ENCODE measurements around the gene CCDC88C. TPM values are rescaled to one million over a fixed set of nuclear protein-coding genes. Genes with fewer than 3 reads are reported as not detected.
A peak's percentile ranks its signal among the peaks of the same experiment; 100 is the strongest.

Gene CCDC88C
- total RNA-seq, 2 experiments from 2014 or later, result 83.6 to 87.8 TPM

DNA sequence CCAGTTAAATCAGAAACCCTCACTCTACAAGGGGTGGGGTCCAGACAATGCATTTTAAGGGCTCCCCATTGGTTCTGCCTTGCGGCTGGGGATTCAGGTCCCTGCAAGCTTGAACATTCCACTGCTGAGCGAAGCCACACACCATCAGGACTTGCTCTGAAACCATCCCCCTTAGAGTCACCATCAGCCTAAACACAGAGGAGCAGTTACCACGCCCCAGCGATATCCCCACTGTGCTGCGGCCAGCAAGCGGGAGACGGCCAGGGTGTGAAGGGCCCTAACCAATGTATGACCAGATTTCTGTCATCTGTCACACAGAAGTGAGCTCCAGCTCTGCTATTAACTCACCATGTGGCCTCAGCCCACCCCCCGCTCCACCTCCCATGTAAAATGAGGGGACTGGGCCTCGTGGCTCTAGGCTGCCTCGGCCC, 29.7 kb downstream of the CCDC88C start:
- H3K36me3 Mint-ChIP-seq (ENCODE audit: low read depth), result peaks cover 42% of the 10 kb centered on the region
- DNase-seq, result no peak
- ChIA-PET CTCF (interaction anchor here (0.8 to 2.8 kb wide), 9 partner anchors 9 to 67 kb away, joined by 3 to 11 read pairs (median 3); no protein-coding TSS in a partner anchor), POLR2A (interaction anchor here (0.7 to 10.7 kb wide), 8 partner anchors 10 to 160 kb away, joined by 3 to 111 read pairs (median 3); no protein-coding TSS in a partner anchor)
- no peaks in the 10 kb centered on the region for H3K27me3 Mint-ChIP-seq
- intact Hi-C loops (cut with micrococcal nuclease), result no loop called here
- peak overlapping the region; percentile 42 for H3K4me3 Mint-ChIP-seq
- no peaks in the 10 kb centered on the region for H3K9me3 Mint-ChIP-seq
- TF ChIP-seq, protein P1, sequence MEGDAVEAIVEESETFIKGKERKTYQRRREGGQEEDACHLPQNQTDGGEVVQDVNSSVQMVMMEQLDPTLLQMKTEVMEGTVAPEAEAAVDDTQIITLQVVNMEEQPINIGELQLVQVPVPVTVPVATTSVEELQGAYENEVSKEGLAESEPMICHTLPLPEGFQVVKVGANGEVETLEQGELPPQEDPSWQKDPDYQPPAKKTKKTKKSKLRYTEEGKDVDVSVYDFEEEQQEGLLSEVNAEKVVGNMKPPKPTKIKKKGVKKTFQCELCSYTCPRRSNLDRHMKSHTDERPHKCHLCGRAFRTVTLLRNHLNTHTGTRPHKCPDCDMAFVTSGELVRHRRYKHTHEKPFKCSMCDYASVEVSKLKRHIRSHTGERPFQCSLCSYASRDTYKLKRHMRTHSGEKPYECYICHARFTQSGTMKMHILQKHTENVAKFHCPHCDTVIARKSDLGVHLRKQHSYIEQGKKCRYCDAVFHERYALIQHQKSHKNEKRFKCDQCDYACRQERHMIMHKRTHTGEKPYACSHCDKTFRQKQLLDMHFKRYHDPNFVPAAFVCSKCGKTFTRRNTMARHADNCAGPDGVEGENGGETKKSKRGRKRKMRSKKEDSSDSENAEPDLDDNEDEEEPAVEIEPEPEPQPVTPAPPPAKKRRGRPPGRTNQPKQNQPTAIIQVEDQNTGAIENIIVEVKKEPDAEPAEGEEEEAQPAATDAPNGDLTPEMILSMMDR (IDR thresholded peaks at IDR 0.05), result no peak
- no peak for ATAC-seq
- peaks cover 88% of the 10 kb centered on the region for H3K4me1 Mint-ChIP-seq (ENCODE audit: low read depth)
- H3K27ac Mint-ChIP-seq, result peak overlapping the region; percentile 87

DNA sequence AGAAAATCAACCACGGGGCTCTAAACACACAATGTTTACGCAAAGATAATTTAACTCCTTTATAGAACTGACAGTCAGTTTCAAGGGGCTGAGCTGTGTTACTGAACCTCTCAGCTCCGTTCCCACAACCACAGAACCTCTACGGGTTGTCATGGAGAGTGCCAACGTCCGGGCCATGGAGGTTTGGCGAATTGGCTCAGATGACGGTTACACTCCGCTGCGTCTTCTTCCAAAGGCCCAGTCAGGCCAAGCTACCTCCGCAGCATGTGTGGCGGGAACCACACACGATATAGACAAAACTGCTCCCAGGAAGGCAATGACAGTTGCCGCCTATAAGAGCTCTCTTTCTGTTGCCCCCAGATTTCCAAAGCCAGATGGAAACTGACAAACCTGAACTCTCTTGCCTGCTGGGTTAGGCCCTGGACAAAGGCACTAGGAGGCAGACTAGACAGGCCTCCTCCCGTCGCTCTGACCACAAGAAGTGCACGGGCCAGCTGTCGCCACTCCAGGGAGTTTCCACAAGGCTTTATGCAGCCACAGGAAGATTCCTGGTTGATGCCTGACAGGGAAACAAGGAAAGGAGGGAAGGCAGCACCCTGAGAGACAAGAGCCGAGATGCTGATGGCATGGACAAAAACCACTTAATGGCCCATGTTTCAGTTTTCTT, 30.3 kb downstream of the CCDC88C start:
- no peaks in the 10 kb centered on the region for H3K9me3 Mint-ChIP-seq
- TF ChIP-seq, protein P1 (IDR thresholded peaks at IDR 0.05), result no peak
- POLR2A ChIA-PET, result interaction anchor here (0.6 to 10.7 kb wide), 10 partner anchors 11 to 159 kb away, joined by 3 to 111 read pairs (median 4); partner anchors contain the start of gene PPP4R3A
- peak; percentile 56 for DNase-seq
- H3K4me3 Mint-ChIP-seq, result no peak overlapping the region
- CTCF ChIA-PET, result interaction anchor here (0.9 to 1.8 kb wide), 7 partner anchors 8 to 64 kb away, joined by 3 to 11 read pairs (median 3); no protein-coding TSS in a partner anchor
- H3K4me1 Mint-ChIP-seq (ENCODE audit: low read depth), result peaks cover 89% of the 10 kb centered on the region
- peaks cover 48% of the 10 kb centered on the region for H3K36me3 Mint-ChIP-seq (ENCODE audit: low read depth)
- H3K27ac Mint-ChIP-seq, result peak overlapping the region; percentile 87
- intact Hi-C loops (cut with micrococcal nuclease), result no loop called here
- no peak for ATAC-seq
- H3K27me3 Mint-ChIP-seq, result no peaks in the 10 kb centered on the region

DNA sequence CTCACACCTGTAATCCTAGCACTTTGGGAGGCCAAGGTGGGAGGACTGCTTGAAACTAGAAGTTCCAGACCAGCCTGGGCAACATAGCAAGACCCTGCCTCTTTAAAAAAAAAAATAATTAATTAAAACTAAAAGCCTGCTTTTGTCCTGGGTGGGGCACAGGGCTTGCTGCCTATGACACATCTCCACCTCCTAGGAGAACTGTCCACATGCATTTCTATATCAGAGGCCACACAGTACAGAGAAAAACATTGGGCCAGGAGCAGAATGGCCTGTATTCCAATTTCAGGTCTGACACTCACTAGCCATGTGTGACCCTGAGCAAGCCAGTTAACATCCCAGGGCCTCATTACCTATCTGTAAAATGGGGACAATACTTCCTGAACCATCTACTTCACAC, 31.9 kb downstream of the CCDC88C start:
- ChIA-PET POLR2A (interaction anchor here (0.6 to 10.7 kb wide), 5 partner anchors 11 to 35 kb away, joined by 3 to 111 read pairs (median 5); no protein-coding TSS in a partner anchor), CTCF (interaction anchor here (1.0 kb wide), 1 partner anchor 8 kb away, joined by 5 read pairs; no protein-coding TSS in a partner anchor)
- no peaks in the 10 kb centered on the region for H3K9me3 Mint-ChIP-seq
- H3K27me3 Mint-ChIP-seq, result no peaks in the 10 kb centered on the region
- H3K36me3 Mint-ChIP-seq (ENCODE audit: low read depth), result peaks cover 47% of the 10 kb centered on the region
- H3K27ac Mint-ChIP-seq, result peak overlapping the region; percentile 46
- peaks cover 91% of the 10 kb centered on the region for H3K4me1 Mint-ChIP-seq (ENCODE audit: low read depth)
- TF ChIP-seq, protein P1 (IDR thresholded peaks at IDR 0.05), result no peak
- DNase-seq (no peak), ATAC-seq (no peak)
- no peak overlapping the region for H3K4me3 Mint-ChIP-seq
- intact Hi-C loops (cut with micrococcal nuclease), result no loop called here

DNA sequence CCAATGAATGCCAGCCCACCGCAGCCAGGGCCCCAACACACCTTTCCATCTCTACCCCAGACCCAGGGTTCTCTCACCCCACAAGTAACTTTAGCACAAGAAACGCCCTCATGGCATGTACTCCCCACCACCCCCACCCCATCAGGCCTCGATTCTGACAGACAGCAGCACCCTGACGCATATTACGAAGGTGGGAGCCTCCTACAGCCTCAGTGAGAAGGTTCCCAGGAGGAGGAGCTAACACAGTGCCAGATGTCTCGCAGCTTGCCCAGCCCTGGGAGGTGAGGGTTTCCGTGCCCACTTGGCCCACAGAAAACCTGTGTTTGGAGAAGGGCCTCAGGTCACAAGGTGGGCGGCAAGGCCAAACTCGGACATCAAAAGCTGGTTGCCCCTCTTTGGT, 32.4 kb downstream of the CCDC88C start:
- intact Hi-C loops (cut with micrococcal nuclease), result no loop called here
- Mint-ChIP-seq H3K27me3 (no peaks in the 10 kb centered on the region), H3K27ac (peak overlapping the region; percentile 67), H3K4me1 (ENCODE audit: low read depth) (peaks cover 91% of the 10 kb centered on the region), H3K9me3 (no peaks in the 10 kb centered on the region), H3K36me3 (ENCODE audit: low read depth) (peaks cover 43% of the 10 kb centered on the region), H3K4me3 (no peak overlapping the region)
- ChIA-PET CTCF (interaction anchor here (1.0 kb wide), 1 partner anchor 8 kb away, joined by 5 read pairs; no protein-coding TSS in a partner anchor), POLR2A (interaction anchor here (0.6 to 10.7 kb wide), 5 partner anchors 10 to 35 kb away, joined by 3 to 111 read pairs (median 5); no protein-coding TSS in a partner anchor)
- TF ChIP-seq, protein P1 (IDR thresholded peaks at IDR 0.05), result no peak
- ATAC-seq, result peak; percentile 18
- DNase-seq, result no peak

DNA sequence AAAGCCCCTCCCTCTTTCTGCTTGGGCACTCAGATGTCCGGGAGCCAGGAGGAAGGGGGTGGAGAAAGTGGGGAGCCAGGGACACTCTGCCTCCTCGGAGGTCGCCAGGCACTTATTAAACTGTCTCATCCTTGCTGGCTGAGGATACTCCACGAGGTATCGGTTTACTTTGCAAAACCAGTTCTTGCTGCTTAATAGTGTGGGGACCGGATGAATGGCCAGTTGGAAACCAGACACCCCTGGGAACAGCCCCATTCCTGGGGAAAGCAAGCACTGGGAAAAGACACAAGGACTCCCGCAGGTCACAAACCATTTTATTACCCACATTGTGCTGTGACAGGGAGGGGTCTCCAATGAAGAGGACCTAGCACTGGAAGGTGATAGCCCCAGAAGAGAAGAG, 34.2 kb downstream of the CCDC88C start:
- Mint-ChIP-seq H3K27ac (peak overlapping the region; percentile 64), H3K9me3 (no peaks in the 10 kb centered on the region), H3K27me3 (no peaks in the 10 kb centered on the region), H3K4me1 (ENCODE audit: low read depth) (peaks cover 94% of the 10 kb centered on the region), H3K4me3 (no peak overlapping the region), H3K36me3 (ENCODE audit: low read depth) (peaks cover 49% of the 10 kb centered on the region)
- ChIA-PET POLR2A (interaction anchor here (1.1 to 1.6 kb wide), 2 partner anchors 8 to 16 kb away, joined by 3 read pairs; no protein-coding TSS in a partner anchor), CTCF (no interaction called here)
- ATAC-seq (no peak), DNase-seq (no peak)
- TF ChIP-seq, protein P1 (IDR thresholded peaks at IDR 0.05), result no peak
- intact Hi-C loops (cut with micrococcal nuclease), result no loop called here

All from activated CD8-positive, alpha-beta T cell treated with anti-CD3 and anti-CD28 coated beads for 36 hours (primary cell).